G401 (cell line): ENCODE data around the gene ADGRE3. TPM values are rescaled to one million over a fixed set of nuclear protein-coding genes. Genes with fewer than 3 reads are reported as not detected.

Experiments
- total RNA-seq: library from RNA; depleted of rRNA; stranded (reverse); fragments of >200 nt; shearing (Covaris generic); gene quantifications from 2 replicates; pipeline ENCODE4 v1.2.3, GENCODE V29; 2014; rRNA removed

ADGRE3 gene
- total RNA-seq, 1 experiment from 2014 or later: not detected

Other genes with a start within 250 kb of the ADGRE3 start
- gene PKN1, start 241.5 kb downstream of the ADGRE3 start, total RNA-seq: 94.8 and 98.6 TPM in 2 replicates
- 1.5 TPM in 1 of 2 replicates, not detected in the other for gene PTGER1, start 199.5 kb downstream of the ADGRE3 start, total RNA-seq
- 367 and 404 TPM in 2 replicates for gene GIPC1, start 178.7 kb downstream of the ADGRE3 start, total RNA-seq
- 95.1 and 117 TPM in 2 replicates for gene DNAJB1, start 156.4 kb downstream of the ADGRE3 start, total RNA-seq
- 166 and 226 TPM in 2 replicates for gene TECR, start 145.2 kb downstream of the ADGRE3 start, total RNA-seq
- gene NDUFB7, start 102.8 kb downstream of the ADGRE3 start, total RNA-seq: 287 and 394 TPM in 2 replicates
- not detected in 2 replicates for gene CLEC17A, start 91.8 kb downstream of the ADGRE3 start, total RNA-seq
- 8.8 and 9.8 TPM in 2 replicates for gene ZNF333, start 15.2 kb upstream of the ADGRE3 start, total RNA-seq
- gene ADGRE2, start 103.7 kb upstream of the ADGRE3 start, total RNA-seq: not detected in 2 replicates
- gene OR7A5, start 160.3 kb upstream of the ADGRE3 start, total RNA-seq: not detected in 2 replicates
- gene OR7C1, start 160.3 kb upstream of the ADGRE3 start, total RNA-seq: not detected in 2 replicates
- not detected in 2 replicates for gene OR7A10, start 174.1 kb upstream of the ADGRE3 start, total RNA-seq
- not detected in 2 replicates for gene OR7A17, start 211.3 kb upstream of the ADGRE3 start, total RNA-seq